ENCODE results near the gene MRGPRF. TPM values are rescaled to one million over a fixed set of nuclear protein-coding genes. Genes with fewer than 3 reads are reported as not detected.
"Not testable (repeated sequence)": the region's sequence is repeated elsewhere in the genome, so short reads cannot be mapped to it uniquely, and the experiment has no call there.

The MRGPRF gene
- total RNA-seq, 4 donors from 2014 or later, result 88.9 to 213 (median 165) TPM

DNA sequence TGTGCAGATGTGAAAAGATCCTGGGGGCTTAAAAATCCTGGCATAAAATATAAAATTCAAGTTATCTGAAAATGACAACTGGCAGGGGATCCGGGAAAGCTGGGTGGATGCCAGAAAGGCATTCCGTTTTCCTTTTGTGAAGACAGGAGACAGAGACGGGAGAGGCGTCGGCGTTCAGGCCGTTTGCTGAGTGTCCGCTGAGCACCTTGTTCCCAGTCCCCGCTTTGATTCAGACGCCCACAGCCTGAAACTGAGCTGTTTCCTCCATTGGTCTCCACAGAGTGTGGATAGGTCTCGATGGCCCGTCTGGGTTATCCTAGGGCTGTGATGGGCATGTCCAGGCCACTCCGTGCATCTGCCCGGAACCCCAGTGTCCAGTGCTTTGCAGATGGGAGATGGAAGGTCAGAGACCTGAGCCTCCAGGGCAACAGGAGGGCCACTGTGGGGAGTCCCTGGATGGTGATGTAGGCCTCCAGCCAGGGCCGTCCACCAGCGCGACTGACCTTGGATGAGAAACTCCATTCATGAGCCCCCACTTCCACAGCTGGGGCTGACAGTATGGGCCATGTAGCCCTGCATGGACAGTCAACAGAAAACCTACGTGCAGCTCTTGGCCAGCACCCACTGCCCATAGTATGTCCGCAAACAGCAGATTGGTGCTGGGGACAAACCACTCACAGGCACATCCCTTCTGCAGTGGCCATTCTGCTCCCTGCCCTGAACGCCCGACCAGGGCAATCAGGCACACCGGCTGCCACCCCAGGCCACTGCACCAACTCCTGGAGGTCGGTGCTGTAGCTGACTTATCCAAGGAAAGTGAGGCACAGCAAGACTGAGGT lies 11.6 kb downstream of the MRGPRF start:
- TF ChIP-seq, protein P1, sequence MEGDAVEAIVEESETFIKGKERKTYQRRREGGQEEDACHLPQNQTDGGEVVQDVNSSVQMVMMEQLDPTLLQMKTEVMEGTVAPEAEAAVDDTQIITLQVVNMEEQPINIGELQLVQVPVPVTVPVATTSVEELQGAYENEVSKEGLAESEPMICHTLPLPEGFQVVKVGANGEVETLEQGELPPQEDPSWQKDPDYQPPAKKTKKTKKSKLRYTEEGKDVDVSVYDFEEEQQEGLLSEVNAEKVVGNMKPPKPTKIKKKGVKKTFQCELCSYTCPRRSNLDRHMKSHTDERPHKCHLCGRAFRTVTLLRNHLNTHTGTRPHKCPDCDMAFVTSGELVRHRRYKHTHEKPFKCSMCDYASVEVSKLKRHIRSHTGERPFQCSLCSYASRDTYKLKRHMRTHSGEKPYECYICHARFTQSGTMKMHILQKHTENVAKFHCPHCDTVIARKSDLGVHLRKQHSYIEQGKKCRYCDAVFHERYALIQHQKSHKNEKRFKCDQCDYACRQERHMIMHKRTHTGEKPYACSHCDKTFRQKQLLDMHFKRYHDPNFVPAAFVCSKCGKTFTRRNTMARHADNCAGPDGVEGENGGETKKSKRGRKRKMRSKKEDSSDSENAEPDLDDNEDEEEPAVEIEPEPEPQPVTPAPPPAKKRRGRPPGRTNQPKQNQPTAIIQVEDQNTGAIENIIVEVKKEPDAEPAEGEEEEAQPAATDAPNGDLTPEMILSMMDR (IDR thresholded peaks at IDR 0.05), result no peak
- TF ChIP-seq POLR2A (IDR thresholded peaks at IDR 0.05), result peak in 1 of 2 donors; percentile 10
- TF ChIP-seq POLR2AphosphoS5 (IDR thresholded peaks at IDR 0.05), result no peak
- TF ChIP-seq EP300 (IDR thresholded peaks at IDR 0.05), result no peak
- Histone ChIP-seq H3K27me3 (no peaks in the 10 kb centered on the region), H3K36me3 (peaks cover 0 to 37% of the 10 kb centered on the region in 2 donors), H3K4me1 (peaks cover 4 to 91% (median 75%) of the 10 kb centered on the region in 3 donors), H3K27ac (peak overlapping the region; percentile 88 to 99 (median 98)), H3K4me3 (no peak overlapping the region), H3K9me3 (no peaks in the 10 kb centered on the region)
- no peak for ATAC-seq
- WGBS, 2 donors (ENCODE audit: low coverage in 1 of 2), result 8 to 43% methylated on average over 5 to 7 of the region's 23 CpGs

DNA sequence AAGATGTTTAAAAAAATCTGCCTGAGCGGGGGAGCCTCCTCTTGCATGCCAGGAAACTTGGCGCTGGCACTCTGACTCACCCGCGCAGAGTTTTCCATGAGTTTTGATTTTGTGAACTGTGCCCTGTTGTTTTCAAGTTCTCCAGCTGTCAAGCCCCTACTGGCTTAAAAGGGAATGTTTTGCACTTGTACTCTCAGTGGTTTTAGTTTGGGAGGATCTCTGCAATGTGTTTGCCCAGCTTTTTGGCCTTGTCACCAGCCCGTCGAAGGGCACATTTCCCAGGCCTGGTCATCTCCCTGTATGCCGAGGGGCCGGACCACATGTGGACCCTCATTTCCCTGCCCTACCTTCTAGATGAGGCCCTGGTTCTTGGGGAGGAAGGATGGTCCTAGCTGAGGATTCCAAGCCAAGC lies 12.2 kb downstream of the MRGPRF start:
- Histone ChIP-seq H3K27ac (peak overlapping the region; percentile 89 to 99 (median 98)), H3K4me3 (no peak overlapping the region), H3K4me1 (peaks cover 4 to 85% (median 71%) of the 10 kb centered on the region in 3 donors), H3K36me3 (peaks cover 0 to 30% of the 10 kb centered on the region in 2 donors), H3K27me3 (no peaks in the 10 kb centered on the region), H3K9me3 (no peaks in the 10 kb centered on the region)
- no peak for TF ChIP-seq EP300 (IDR thresholded peaks at IDR 0.05)
- TF ChIP-seq POLR2A (IDR thresholded peaks at IDR 0.05), result no peak
- TF ChIP-seq, protein P1 (IDR thresholded peaks at IDR 0.05), result peak in 3 of 4 experiments; percentile 53 to 93 (median 92)
- peak; percentile 87 for TF ChIP-seq POLR2AphosphoS5 (IDR thresholded peaks at IDR 0.05)
- ATAC-seq, result peak; percentile 82
- WGBS, 2 donors (ENCODE audit: low coverage in 1 of 2), result 4 to 26% methylated on average over 4 to 5 of the region's 8 CpGs

DNA sequence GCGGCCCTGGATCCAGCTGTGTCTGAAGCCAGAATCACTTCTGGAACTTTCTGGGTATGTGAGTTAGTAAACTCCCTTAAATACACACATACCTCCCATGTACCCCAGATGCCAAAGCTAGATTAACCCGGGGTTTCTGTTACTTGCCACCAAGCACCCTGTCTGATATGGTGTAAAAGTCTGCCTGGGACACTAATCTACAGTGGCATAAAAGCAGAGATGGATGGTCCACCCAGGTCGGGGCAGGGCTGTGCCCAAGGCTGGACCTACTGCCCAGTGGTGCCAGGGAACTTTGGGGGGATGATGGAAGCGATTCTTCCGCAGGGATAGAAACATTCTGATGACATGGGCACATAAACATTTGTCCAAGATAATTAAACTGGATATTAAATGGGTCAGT lies 12.7 kb downstream of the MRGPRF start:
- peaks cover 4 to 81% (median 66%) of the 10 kb centered on the region in 3 donors for H3K4me1 ChIP-seq
- 33 to 42% methylated on average over 1 to 4 of the region's 5 CpGs for WGBS, 2 donors (ENCODE audit: low coverage in 1 of 2)
- peak overlapping the region; percentile 89 to 99 (median 98) for H3K27ac ChIP-seq
- peak; percentile 20 for ATAC-seq
- TF ChIP-seq, protein P1 (IDR thresholded peaks at IDR 0.05), result no peak
- no peak for TF ChIP-seq POLR2A (IDR thresholded peaks at IDR 0.05)
- no peak for TF ChIP-seq POLR2AphosphoS5 (IDR thresholded peaks at IDR 0.05)
- no peak for TF ChIP-seq EP300 (IDR thresholded peaks at IDR 0.05)
- H3K4me3 ChIP-seq, result no peak overlapping the region
- H3K9me3 ChIP-seq, result no peaks in the 10 kb centered on the region
- H3K36me3 ChIP-seq, result peaks cover 0 to 26% of the 10 kb centered on the region in 2 donors
- H3K27me3 ChIP-seq, result no peaks in the 10 kb centered on the region

DNA sequence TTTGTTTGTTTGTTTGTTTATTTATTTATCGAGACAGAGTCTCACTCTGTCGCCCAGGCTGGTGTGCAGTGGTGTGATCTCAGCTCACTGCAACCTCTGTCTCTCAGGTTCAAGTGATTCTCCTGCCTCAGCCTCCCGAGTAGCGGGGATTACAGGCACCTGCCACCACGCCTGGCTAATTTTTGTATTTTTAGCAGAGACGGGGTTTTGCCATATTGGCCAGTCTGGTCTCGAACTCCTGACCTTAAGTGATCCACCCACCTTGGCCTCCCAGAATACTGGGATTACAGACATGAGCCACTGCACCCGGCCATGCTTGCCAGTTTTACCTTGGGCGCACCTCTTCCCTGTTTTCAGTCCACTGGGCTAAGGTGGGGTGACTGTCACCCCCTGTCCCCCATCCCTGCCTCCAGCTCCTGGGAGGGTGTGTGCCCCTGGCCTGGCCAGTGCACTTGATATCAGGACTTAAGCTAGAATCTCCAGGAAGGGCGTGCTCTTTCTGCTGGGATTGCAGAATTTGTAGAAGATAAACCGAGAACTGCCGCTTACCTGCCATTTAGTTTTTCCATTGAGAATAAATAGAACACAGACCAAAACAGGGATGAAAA lies 13.2 kb downstream of the MRGPRF start:
- not testable (repeated sequence) for H3K9me3 ChIP-seq, H3K4me3 ChIP-seq, H3K27me3 ChIP-seq, ATAC-seq
- Histone ChIP-seq H3K27ac (peak overlapping the region; percentile 89 to 99 (median 98)), H3K4me1 (peaks cover 4 to 75% (median 65%) of the 10 kb centered on the region in 3 donors), H3K36me3 (peaks cover 0 to 20% of the 10 kb centered on the region in 2 donors)
- WGBS, 2 donors (ENCODE audit: low coverage in 1 of 2), result 76 to 78% methylated on average over 8 to 9 of the region's 12 CpGs

DNA sequence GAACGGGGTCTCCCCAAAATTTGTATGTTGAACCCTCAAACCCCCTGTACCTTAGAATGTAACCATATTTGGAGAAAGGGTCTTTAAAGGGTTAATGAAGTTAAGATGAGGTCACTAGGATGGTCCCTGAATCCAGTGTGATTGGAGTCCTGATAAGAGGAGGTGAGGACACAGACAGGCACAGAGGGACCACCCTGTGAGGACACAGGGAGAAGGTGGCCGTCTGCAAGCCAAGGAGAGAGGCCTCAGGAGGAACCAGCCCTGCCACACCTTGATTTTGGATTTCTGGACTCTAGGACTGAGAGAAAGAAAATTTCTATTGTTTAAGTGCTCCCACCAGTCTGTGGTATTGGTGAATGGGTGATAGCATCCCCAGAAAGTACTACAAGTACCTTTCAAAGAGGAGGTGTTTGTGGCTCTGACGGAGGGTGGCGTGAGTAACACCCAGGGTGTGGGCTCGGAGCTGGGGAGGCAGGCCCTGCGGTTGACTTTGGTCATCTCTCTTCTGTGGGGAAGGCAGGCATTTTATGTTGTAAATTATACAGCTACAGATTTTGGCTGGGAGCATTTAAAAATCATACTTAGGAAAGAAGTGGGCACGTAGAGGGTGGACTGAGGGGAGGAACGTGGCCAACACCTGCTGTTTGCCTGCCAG lies 13.8 kb downstream of the MRGPRF start:
- TF ChIP-seq POLR2A (IDR thresholded peaks at IDR 0.05) (no peak), EP300 (IDR thresholded peaks at IDR 0.05) (no peak), POLR2AphosphoS5 (IDR thresholded peaks at IDR 0.05) (peak; percentile 49)
- TF ChIP-seq, protein P1 (IDR thresholded peaks at IDR 0.05), result no peak
- no peak for ATAC-seq
- Histone ChIP-seq H3K27ac (peak overlapping the region; percentile 89 to 99 (median 98)), H3K4me1 (peaks cover 4 to 69% (median 61%) of the 10 kb centered on the region in 3 donors), H3K4me3 (no peak overlapping the region), H3K27me3 (no peaks in the 10 kb centered on the region), H3K36me3 (peaks cover 0 to 14% of the 10 kb centered on the region in 2 donors), H3K9me3 (no peaks in the 10 kb centered on the region)
- WGBS, 2 donors (ENCODE audit: low coverage in 1 of 2), result 55 to 72% methylated on average over 2 to 8 of the region's 8 CpGs
